ENCODE data around the gene RUNX2. TPM values are rescaled to one million over a fixed set of nuclear protein-coding genes. Genes with fewer than 3 reads are reported as not detected.

Gene RUNX2
- total and polyA plus RNA-seq, 2 of the 8 experiments (the other 6 are each of a cell fraction or from before 2014, with no cell fraction given) = 0.26 to 1.2 TPM

DNA sequence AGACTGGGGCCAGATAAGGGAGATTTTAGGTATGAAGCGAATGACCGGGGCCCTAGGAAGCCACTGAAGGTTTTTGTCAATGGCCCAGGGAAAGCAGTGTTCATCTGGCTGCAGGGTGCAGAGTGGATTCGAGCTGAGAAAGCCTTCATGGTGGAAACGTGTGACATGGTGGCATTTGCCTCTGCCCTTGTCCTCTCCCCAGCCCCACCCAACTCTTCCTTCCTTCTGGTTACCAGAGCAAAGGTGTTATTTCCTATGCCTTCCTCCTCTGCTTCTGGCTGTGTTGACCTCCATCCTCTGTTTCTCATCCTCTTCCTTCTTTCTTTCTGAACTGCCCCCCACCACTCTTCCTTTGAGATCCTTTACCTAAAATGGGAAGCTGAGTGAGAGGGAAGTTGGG, 244.7 kb downstream of the RUNX2 start (continued):
- TF ChIP-seq RFX5 (IDR thresholded peaks at IDR 0.05; ENCODE audit: borderline replicate concordance, low read depth, low read length) (no peak), EZH2 (IDR thresholded peaks at IDR 0.05; ENCODE audit: low read depth, low read length, severe bottlenecking) (no peak), SUZ12 (IDR thresholded peaks at IDR 0.05; ENCODE audit: low read length) (no peak), NANOG (IDR thresholded peaks at IDR 0.05; ENCODE audit: insufficient read depth, low read depth, low read length, poor library complexity, severe bottlenecking) (no peak), NRF1 (IDR thresholded peaks at IDR 0.05; ENCODE audit: low read depth, low read length) (no peak), KDM1A (IDR thresholded peaks at IDR 0.05; ENCODE audit: borderline replicate concordance, low read length) (no peak), PHF8 (conservative IDR thresholded peaks at IDR 0.05; ENCODE audit: low read depth, low read length) (no peak)
- TF ChIP-seq, protein P1, sequence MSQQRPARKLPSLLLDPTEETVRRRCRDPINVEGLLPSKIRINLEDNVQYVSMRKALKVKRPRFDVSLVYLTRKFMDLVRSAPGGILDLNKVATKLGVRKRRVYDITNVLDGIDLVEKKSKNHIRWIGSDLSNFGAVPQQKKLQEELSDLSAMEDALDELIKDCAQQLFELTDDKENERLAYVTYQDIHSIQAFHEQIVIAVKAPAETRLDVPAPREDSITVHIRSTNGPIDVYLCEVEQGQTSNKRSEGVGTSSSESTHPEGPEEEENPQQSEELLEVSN (IDR thresholded peaks at IDR 0.05) = no peak

All from H1 (cell line).